GM12801 (cell line): ENCODE measurements around the gene CDKN2A.

Experiments
- TF ChIP-seq, protein P1 (sequence below): IDR thresholded peaks from one replicate; pipeline ENCODE4 v1.5.1; 2011; ENCODE audit warnings: control low read depth; ENCODE audit not compliant: insufficient read length; ENCODE audit errors: extremely low read depth

CDKN2A gene

DNA sequence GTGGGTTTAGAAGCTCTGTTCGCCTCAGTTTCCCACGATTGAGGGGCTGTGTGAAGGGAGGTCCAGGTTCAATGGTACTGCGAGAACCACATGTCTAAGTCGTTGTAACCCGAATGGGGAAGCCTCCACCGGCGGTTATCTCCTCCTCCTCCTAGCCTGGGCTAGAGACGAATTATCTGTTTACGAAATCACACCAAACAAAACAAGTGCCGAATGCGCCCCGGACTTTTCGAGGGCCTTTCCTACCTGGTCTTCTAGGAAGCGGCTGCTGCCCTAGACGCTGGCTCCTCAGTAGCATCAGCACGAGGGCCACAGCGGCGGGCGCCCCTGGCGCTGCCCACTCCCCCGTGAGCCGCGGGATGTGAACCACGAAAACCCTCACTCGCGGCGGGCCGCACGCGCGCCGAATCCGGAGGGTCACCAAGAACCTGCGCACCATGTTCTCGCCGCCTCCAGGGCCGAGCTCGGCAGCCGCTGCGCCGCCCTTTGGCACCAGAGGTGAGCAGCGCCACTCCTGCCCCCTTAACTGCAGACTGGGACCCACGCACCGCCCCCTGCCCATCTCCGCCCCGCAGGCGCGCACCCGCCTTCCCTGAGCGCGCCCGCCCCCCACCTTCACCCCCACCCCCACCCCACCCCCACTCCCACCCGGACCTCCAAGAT is at the start of gene CDKN2A:
Gene CDKN2A (minus strand): TSS at position 500 of the 663 bp plus-strand sequence.
- TF ChIP-seq, protein P1, sequence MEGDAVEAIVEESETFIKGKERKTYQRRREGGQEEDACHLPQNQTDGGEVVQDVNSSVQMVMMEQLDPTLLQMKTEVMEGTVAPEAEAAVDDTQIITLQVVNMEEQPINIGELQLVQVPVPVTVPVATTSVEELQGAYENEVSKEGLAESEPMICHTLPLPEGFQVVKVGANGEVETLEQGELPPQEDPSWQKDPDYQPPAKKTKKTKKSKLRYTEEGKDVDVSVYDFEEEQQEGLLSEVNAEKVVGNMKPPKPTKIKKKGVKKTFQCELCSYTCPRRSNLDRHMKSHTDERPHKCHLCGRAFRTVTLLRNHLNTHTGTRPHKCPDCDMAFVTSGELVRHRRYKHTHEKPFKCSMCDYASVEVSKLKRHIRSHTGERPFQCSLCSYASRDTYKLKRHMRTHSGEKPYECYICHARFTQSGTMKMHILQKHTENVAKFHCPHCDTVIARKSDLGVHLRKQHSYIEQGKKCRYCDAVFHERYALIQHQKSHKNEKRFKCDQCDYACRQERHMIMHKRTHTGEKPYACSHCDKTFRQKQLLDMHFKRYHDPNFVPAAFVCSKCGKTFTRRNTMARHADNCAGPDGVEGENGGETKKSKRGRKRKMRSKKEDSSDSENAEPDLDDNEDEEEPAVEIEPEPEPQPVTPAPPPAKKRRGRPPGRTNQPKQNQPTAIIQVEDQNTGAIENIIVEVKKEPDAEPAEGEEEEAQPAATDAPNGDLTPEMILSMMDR = no peak

DNA sequence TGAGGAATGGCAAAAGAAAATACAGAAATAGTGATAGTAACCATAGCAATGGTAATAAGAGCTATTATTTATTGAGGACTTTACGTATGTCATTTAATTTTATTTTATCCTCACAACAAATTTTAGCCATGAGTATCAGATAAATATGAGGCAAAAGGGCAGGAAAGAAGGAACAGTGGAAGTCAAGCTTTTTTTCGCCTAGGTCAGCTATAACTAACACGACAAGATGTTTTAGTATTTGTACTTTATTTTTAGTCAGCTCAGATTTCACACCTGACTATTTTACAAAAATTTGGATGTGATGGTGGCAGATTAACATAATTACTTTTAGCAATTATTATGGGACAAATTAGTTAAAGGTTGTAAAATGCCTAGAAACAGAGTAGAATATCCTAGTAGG is 49.7 kb upstream of the CDKN2A start:
- TF ChIP-seq, protein P1 = no peak

DNA sequence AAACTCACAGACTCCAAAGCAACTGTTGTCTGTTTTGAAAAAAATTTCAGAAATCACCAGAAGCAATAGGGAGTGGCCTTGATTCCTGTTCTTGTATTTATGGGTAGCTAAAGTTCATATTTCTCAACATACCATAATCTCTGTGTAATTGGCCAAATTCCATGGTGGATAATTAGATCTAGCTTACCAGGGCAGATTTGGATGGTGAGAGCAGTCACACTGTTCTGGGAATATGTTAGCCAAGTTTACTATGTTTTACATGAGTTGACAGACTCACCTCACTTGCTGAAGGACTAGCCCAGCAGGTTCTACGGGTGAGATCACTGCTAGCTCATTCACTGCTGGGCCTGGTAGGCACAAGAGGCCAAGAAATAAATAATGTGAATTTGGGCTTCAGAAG is 47.6 kb upstream of the CDKN2A start:
- TF ChIP-seq, protein P1 = no peak

DNA sequence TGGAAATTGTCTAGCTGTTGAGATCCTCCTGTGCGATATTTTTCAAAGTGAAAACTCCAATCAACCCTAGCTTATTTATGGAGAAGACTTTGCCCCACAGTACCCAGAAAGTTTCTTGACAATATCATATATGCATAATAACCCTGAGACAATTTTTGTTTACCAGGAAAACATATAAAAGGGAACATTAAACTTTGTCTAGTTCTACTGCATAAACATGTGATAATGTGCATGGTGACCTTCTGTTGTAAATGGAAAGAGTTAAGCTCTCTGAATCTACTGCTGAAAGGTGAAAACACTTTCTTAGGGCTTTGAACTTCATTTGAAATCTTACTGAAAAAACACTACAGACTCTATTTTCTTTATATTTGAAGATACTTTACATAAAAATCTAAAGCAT is 47.2 kb upstream of the CDKN2A start:
- TF ChIP-seq, protein P1 = no peak

DNA sequence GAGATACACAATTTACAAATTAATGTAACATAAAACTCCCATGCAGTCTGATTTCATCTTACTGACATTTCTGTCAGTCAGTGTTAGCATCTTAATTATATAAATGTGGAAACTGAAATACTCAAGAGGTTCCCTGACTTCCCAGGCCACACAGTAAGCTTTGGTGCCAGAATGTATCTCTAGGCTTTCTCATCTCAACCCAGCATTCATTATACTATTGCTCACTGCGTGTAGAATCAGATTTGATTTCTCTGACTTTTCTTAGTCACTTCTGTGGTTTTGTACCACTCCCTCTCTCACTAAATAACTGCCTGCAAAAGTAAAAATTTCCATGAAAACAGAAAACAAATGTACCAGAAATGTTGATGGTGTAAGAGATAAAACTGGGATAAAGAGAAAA is 46.6 kb upstream of the CDKN2A start:
- TF ChIP-seq, protein P1 = no peak

DNA sequence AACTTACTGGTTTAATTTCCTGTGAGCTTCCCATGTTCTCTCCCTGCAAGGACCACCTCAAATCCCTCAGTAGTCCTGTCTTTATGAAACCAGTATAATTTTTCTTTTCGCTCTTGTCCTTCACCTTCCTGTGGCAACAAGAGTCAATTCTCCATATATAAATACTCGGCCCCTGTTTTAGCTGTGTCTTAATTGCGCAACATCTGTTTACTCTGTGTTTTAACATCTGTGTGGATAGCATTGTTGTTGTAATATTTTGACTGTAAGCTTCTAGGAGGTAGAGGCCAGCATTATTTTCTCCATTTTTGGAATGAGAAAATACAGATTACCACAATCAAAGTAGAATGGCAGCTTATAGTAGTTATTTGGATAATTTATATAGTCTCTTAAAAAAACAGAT is 45.1 kb upstream of the CDKN2A start:
- TF ChIP-seq, protein P1 = no peak

DNA sequence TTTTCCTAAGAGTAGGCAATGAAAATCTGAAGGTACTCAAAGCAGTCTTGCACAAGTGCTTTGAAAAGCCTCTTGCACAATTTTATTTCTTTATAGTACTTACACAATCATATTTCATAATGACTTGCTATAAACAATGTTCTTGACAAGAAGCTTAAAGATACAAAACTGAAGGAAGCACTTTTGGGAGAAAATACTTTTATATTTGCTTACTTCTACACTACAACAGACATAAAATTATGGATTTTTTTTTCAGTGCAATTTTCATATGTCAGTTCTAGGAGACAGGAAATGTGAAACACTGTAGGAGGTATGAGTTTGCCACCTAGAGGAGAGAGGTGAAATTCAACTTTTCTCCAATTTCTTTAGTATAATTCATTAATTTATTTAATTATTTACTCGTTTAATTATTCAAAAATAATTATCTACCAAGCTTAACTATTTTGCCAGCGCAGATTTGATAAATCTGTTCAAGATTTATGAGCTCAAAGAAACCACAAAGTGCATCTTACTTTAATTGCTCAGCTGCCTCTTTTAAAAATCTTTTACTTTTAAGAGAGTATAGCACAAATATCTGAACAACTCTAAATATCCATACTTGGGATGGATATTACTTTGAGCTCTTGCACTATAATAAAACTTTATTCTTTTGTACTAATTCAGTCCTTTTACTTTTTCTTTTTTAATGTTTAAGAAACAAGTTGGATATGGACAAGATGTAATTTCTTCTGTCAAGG is 43.9 kb upstream of the CDKN2A start:
- TF ChIP-seq, protein P1 = no peak
